ENCODE results near the gene SYAP1.

DNA sequence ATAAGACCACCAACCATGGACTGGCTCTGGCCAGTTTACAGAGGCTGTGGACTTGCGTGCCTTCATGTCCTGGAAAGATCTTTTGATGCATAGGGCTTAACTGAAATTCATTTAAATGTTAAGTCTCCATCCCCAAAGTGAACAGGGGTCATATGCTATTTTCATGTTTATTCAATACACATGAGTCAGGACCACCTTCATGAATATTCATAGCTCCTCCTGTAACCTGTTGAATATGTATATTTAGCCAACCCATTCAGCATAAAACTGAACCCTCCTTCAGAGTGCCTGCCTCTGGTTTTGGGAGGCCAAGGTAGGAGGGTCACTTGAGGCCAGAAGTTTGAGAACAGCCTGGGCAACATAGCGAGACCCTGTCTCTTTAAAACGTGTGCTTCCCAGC lies 14.0 kb upstream of the SYAP1 start:
- TF ChIP-seq POLR2A (IDR thresholded peaks at IDR 0.05) (no peak), POLR2AphosphoS5 (IDR thresholded peaks at IDR 0.05; ENCODE audit: insufficient read depth in 1 of 2, low read depth in 1 of 2) (no peak)
